Amniotic stem cell (primary cell): ENCODE data around the gene ASRGL1.

Experiments used
- DNase-seq: peaks from one replicate; lab custom pipeline; 2025; lab: John Stamatoyannopoulos, UW

ASRGL1 gene

GRCh38 chr11:62393061-62393611 lies 55.9 kb downstream of the ASRGL1 start:
- no peak for DNase-seq

GRCh38 chr11:62393735-62394134 lies 56.5 kb downstream of the ASRGL1 start:
- no peak for DNase-seq

- DNase-seq, result peak; percentile 67
These were observed 57.7 kb downstream of the ASRGL1 start for GRCh38 chr11:62394825-62395538.

- no peak for DNase-seq
These were observed 58.8 kb downstream of the ASRGL1 start for GRCh38 chr11:62395885-62396551.

- no peak for DNase-seq
These were observed 61.1 kb downstream of the ASRGL1 start for GRCh38 chr11:62398011-62398994.

GRCh38 chr11:62399172-62399877 lies 62.1 kb downstream of the ASRGL1 start:
- no peak for DNase-seq

GRCh38 chr11:62399878-62400266 lies 62.6 kb downstream of the ASRGL1 start:
- DNase-seq, result no peak

- no peak for DNase-seq
These were observed 63.0 kb downstream of the ASRGL1 start for GRCh38 chr11:62400281-62400680.

GRCh38 chr11:62400760-62401159 lies 63.5 kb downstream of the ASRGL1 start:
- peak; percentile 67 for DNase-seq

GRCh38 chr11:62401356-62401755 lies 64.1 kb downstream of the ASRGL1 start:
- DNase-seq, result no peak

GRCh38 chr11:62401811-62402210 lies 64.6 kb downstream of the ASRGL1 start:
- DNase-seq, result no peak

GRCh38 chr11:62402226-62402959 lies 65.1 kb downstream of the ASRGL1 start:
- no peak for DNase-seq

GRCh38 chr11:62402960-62403730 lies 65.9 kb downstream of the ASRGL1 start:
- no peak for DNase-seq

GRCh38 chr11:62404435-62404834 lies 67.2 kb downstream of the ASRGL1 start:
- DNase-seq, result no peak

GRCh38 chr11:62404901-62405300 lies 67.7 kb downstream of the ASRGL1 start:
- no peak for DNase-seq

- no peak for DNase-seq
These were observed 68.8 kb downstream of the ASRGL1 start for GRCh38 chr11:62406034-62406433.

GRCh38 chr11:62409831-62410230 lies 72.6 kb downstream of the ASRGL1 start:
- no peak for DNase-seq

GRCh38 chr11:62410972-62411371 lies 73.7 kb downstream of the ASRGL1 start:
- DNase-seq, result no peak

GRCh38 chr11:62411524-62411923 lies 74.3 kb downstream of the ASRGL1 start:
- no peak for DNase-seq

GRCh38 chr11:62413060-62413696 lies 75.9 kb downstream of the ASRGL1 start:
- no peak for DNase-seq
